WTC11 (cell line): ENCODE data around the gene CNTN1.

Experiments
- AR ChIP-seq: fragments of 250-450 bp; sonication (Bioruptor Pico); IDR thresholded peaks from 2 replicates; pipeline ENCODE4 v1.9.0; 2021; ENCODE audit warnings: mild to moderate bottlenecking
- CTCF ChIP-seq: fragments of 200-600 bp; IDR thresholded peaks from 2 replicates; pipeline ENCODE4 v1.8.0; 2022; ENCODE audit warnings: antibody characterized with exemption
- EMX1 ChIP-seq: fragments of 250-450 bp; sonication (Bioruptor Pico); IDR thresholded peaks from 2 replicates; pipeline ENCODE4 v1.8.0; 2021; ENCODE audit warnings: mild to moderate bottlenecking
- ZNF263 ChIP-seq: sonication (generic); formaldehyde crosslinking; IDR thresholded peaks from 2 replicates; pipeline ENCODE4 v1.8.1; 2022; ENCODE audit warnings: low read depth, mild to moderate bottlenecking, moderate library complexity, missing genetic modification reagents
- ZNF512 ChIP-seq: sonication (generic); formaldehyde crosslinking; IDR thresholded peaks from 2 replicates; pipeline ENCODE4 v1.8.1; 2022; ENCODE audit warnings: missing genetic modification reagents, borderline replicate concordance

- TF ChIP-seq ZNF512 = no peak
- TF ChIP-seq CTCF = no peak
- TF ChIP-seq ZNF263 = no peak
- TF ChIP-seq AR (CRISPR knock-in tag) = no peak
- TF ChIP-seq EMX1 (CRISPR knock-in tag) = no peak
These were observed 28.5 kb upstream of the CNTN1 start for GRCh38 chr12:40663781-40664180.
